ENCODE data around the gene SLC25A48.

Gene SLC25A48

GRCh38 chr5:135859641-135860040 lies 25.2 kb downstream of the SLC25A48 start:
- DNase-seq: no peak

DNA sequence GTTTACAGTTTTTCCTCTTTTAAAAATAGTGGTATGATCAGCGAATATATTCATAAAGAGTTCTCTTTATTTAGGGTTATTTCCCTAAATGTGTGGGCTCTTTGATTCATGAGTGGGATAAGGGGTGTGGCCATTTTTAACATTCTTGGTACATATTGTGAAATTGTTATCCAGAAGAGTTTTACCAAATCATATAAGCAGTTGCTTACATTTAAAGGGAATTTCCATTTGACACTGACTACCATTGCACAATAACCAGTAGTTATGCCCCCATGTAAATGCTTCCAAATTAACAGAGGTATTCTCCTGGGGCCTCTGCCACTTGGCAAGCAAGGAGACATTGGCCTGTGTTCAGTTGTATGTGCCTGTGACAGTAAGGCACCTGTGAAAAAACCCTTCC lies 27.2 kb downstream of the SLC25A48 start:
- no peak for DNase-seq

- DNase-seq: no peak
Observed at GRCh38 chr5:135862086-135862485, 27.6 kb downstream of the SLC25A48 start.

GRCh38 chr5:135862744-135863143 lies 28.3 kb downstream of the SLC25A48 start:
- DNase-seq: no peak

DNA sequence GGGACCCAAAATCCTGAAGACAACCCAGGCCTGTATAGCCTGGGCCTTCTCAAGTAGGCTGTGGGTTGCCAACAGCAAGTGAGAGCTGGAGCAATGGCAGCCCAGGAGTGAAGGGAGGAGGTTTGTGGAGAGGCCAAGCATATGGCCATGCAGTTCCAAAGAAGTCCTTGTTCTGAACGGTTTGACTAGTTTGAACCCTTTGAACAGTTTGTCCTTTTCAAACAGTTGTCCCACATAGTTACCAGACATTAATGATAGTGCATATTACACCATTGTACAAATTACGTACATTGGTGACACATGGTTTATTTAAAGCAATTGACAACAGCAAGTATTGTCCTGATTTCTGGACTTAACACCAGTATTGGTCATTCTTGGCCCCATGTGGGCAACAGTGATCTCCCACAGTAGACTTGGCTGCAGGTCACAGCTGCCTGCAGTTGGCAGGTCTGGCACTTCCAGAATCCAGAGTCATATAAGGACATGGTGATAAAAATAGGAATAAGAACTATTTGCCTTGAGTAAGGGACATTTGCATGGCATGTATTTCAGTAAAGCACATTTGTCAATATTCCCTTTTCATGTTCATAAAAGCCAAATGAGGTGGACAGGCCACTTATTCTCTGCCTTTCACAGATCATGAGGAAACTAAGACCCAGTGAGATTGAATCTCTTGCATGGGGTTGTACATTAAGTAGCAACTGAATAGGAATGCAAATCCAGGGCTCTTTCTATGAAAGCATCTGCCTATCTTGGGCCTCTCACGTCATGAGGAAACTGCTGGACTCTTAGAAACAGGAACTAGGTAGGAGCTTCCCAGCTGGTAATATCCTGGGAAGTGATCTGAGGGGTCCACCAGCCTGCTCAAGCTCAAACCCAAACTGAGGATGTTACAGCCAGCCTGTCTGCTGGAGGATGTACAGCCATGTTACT lies 30.3 kb downstream of the SLC25A48 start:
- DNase-seq: no peak

GRCh38 chr5:135866016-135866415 lies 31.6 kb downstream of the SLC25A48 start:
- DNase-seq: no peak

DNA sequence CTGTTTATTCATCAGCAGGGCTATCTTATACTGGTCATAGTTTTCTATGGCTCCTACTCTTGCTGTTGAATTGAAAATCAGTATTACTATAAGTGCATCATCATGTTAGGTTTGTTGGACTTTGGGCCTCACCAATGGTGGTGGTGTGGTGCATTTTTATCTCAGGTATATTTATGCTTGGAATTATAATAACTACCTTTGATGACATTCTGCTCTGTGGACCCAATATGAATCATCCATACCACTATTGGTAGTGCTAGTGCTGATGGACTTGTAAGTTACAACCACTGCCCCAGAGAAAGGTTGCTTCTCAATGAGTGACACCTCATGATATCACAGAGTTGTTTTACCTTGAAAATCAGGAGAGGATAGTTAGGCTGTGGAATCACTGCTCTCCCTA lies 33.1 kb downstream of the SLC25A48 start:
- no peak for DNase-seq

DNA sequence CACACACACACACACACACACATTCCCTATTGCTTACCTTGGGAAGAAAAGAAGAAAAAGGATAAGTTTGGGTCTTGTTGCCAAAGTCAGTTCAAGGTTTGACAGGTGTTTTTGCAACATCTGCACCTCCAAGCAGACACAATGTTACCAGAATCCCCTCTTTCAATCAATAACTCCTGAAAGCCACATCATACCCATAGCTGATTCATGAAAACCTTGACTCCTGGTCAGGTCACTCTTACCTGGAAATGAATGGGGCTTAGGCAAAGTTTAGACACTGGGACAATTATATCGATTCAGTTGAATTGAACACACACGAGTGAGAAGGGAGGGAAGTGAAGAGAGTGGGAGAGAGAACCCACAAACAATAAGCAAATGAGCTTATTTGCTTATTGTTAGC lies 34.2 kb downstream of the SLC25A48 start:
- no peak for DNase-seq

DNA sequence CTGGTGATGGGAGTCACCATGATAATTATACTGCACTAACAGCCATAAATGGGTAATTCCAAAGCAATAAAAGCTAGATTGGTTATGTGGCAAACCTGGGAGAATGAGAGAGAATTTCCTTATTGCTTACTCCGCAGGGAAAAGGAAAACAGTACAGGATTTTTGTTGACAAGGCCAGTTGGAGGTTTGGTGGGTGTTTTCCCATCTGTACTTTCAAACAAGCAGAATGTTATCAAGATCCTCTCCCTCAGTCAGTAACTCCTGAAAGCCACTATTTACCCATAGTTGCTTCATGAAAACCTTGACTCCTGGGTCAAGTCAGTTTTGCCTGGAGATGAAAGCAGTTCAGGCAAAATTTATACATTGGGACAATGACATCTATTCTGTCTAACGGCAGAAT lies 34.8 kb downstream of the SLC25A48 start:
- no peak for DNase-seq

- DNase-seq: no peak
Observed at GRCh38 chr5:135869935-135870334, 35.5 kb downstream of the SLC25A48 start.

DNA sequence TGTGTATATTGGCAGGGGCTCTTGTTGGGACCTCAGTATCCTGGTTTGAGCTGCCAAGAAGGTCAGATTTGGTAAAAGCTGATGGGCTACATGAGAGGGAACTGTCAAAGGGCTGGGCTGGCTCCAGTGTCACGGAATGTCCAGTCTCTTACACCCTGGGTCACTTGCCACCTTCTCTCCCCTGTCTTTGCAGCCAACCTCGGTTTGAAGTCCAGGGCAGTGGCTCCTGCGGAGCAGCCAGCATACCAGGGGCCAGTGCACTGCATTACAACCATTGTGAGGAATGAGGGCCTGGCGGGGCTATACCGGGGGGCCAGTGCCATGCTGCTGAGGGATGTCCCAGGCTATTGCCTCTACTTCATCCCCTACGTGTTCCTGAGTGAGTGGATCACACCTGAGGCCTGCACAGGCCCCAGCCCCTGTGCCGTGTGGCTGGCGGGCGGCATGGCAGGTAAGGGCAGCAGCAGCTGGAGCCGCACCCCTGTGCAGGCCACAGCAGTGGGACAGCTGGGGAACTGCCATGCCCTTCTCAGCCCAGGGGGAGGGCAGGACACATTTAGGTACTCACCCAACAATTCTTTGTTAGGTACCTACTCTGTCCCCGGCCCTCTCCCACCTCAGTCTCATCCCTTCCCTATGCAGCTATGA lies 36.9 kb downstream of the SLC25A48 start:
- DNase-seq: no peak

DNA sequence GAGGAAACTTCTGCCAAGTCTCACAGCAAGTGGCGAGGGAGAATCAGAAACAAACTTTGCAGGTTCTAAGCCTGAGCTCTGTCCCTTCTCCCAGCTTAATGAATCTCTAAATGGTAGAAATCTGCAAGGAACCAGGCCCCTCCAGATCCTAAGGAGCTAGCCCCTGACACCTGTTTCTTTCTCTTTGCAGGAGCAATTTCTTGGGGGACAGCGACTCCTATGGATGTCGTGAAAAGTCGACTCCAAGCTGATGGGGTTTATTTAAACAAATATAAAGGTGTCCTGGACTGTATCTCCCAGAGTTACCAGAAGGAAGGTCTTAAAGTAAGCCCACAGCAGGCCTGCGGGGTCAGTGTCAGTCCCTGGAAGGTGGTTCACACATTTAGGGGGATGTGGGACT lies 39.4 kb downstream of the SLC25A48 start:
- DNase-seq: no peak

GRCh38 chr5:135874461-135874860 lies 40.0 kb downstream of the SLC25A48 start:
- no peak for DNase-seq

DNA sequence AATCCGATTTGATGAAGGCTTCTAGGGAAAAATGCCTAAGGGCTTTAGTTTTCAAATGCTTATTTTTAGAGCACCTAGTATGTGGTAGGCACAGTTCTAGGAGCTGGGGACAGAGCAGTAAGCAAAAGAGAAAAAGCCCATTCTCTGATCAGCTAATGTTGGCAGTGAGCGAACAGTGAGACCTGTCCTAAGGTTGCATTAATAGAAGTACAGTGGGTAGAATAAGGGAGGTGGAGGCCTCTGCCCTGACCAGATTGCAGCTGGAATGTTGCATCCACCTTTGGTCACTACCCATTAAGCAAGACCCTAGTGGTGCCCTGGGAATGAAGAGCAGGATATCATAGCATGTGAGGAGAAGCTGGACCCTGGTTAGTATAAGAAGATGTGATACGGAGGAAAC lies 41.1 kb downstream of the SLC25A48 start:
- no peak for DNase-seq

DNA sequence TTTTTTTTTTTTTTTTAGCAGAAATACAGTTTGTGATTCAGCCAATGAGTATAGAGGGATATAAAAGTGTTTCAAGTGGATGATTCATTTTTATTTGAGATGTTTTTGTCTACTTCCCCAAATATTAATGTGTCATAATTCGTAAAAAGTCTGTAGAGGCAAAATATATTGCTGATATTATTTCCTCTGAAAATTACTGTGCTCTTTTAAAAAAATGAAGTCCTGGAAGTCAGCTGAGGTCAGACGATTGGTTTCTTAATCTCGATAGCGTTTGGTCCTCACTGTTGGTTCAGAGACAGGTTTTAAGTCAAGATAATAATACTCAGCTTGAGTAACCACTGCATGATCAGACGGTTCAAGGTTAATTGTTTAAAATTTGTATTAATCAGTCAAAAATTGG lies 41.7 kb downstream of the SLC25A48 start:
- DNase-seq: no peak

DNA sequence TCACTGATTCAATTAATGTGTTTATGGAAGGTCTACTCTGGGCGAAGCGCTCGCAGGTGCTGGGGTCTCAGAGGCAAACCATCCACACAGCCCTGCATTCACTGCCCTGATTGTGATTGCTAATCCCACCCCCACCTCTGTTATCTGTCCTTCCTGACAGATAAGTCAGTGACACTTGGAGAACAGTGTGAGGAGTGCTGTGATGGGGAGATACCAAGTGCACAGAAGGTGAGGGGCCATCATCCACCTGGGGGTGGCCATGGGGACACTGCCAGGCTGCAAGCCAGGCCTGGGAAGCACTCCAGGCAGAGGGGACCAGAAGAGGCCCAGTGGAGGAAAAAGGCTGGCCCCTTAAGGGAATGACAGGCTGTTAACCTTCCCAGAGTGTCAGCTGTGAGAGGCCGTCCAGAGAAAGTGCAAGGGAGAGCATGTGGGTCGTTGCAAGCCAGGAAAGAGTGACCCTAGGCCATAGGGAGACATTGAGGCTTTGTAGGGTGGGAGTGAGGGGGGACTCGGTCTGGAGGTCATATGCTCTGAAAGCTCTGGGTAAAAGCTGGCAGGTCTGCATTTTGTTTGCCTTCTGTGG lies 43.2 kb downstream of the SLC25A48 start:
- no peak for DNase-seq

DNA sequence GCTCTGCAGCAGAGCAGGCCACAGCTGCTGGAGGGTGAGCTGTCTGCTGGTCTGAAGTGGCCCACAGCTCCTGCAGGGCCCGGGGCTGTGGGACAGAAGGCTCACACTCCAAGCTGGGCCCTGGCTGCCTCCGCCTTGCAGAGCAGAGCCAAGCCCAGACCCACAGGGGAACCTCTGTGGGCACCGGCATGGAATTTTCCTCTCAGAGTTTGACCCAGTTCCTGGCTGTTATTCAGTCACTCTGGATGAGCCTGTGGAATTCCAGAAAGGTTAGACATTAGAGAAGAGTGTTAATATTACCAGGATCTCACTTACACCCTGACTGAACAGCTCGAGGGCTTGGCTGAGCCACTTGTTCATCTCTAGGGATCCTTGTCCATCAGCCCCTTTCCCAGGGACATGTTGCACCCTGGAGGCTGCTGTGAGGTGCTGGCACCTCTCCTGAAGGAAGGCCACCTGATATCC lies 43.7 kb downstream of the SLC25A48 start:
- DNase-seq: no peak

GRCh38 chr5:135879591-135879990 lies 45.1 kb downstream of the SLC25A48 start:
- no peak for DNase-seq

DNA sequence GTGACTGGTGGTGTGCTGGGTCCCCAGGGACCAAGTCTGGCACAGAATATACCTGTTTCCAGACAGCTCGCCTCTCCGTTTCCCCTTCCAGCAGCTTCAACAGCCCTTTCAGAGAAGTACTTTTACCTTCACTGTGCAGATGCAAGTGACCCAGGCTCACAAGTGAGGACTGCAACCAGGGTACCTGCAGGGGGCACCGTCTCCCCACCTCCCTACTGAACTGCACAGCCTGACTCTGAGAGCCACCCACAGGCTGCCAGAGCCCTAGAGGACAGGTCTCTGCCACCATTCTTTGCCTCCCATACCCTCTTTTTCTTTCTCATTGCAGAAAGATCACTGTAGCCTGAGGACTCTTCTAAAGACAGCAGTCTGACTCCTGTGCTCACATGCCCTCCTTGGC lies 45.8 kb downstream of the SLC25A48 start:
- DNase-seq: peak; percentile 21

- DNase-seq: no peak
Observed at GRCh38 chr5:135880801-135881200, 46.3 kb downstream of the SLC25A48 start.

GRCh38 chr5:135881244-135881643 lies 46.8 kb downstream of the SLC25A48 start:
- DNase-seq: no peak

GRCh38 chr5:135881819-135882218 lies 47.4 kb downstream of the SLC25A48 start:
- no peak for DNase-seq

GRCh38 chr5:135883026-135883425 lies 48.6 kb downstream of the SLC25A48 start:
- DNase-seq: no peak

DNA sequence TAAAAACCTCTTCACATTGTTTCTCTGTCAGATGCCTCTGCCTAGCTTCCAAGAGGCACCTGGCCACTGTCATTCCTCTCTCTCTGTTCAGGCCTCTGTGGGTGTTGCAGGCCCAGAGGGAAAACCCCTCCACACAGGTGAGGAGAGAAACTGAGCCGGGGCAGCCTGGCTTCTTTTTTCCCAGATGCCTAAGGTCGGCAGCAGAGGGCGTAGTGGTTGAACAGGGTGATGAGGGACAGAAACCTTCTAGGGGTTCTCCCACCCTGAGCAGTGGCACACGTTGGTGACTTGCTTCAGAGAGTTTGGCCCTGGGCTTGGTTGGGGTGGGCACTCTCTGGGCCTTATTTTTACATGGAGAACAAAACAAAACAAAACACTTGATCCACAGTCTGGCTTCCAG lies 49.0 kb downstream of the SLC25A48 start:
- DNase-seq: peak; percentile 24

Data from stimulated activated CD4-positive, alpha-beta T cell treated with anti-CD3 and anti-CD28 coated beads, Interleukin-15, amount 100 ng/mL, for 24 hours (primary cell).